GM10266 (cell line): Measurements from ENCODE around the gene KRT71.
A peak's percentile ranks its signal among the peaks of the same experiment; 100 is the strongest.
"Not testable (repeated sequence)": the region's sequence is repeated elsewhere in the genome, so short reads cannot be mapped to it uniquely, and the experiment has no call there.

Experiments
- DNase-seq: peaks from one replicate; pipeline ENCODE4 v3.0.0; 2012; ENCODE audit errors: extremely low spot score
- CTCF ChIP-seq: IDR thresholded peaks from 2 replicates; pipeline ENCODE4 v1.5.1; 2012; ENCODE audit warnings: mild to moderate bottlenecking, low read depth; ENCODE audit not compliant: control insufficient read depth, insufficient read depth; ENCODE audit errors: missing control alignments

Gene KRT71

GRCh38 chr12:52506858-52507715 is 45.9 kb downstream of the KRT71 start:
- DNase-seq, result peak; percentile 35
- peak; percentile 25 for TF ChIP-seq CTCF

- no peak for TF ChIP-seq CTCF
- DNase-seq, result no peak
These were observed 50.1 kb downstream of the KRT71 start for GRCh38 chr12:52502877-52503276.

- no peak for DNase-seq
- TF ChIP-seq CTCF, result no peak
These were observed 51.5 kb downstream of the KRT71 start for GRCh38 chr12:52501490-52501889.

- not testable (repeated sequence) for DNase-seq
These were observed 52.4 kb downstream of the KRT71 start for GRCh38 chr12:52500574-52500973.

GRCh38 chr12:52499806-52500560 is 53.0 kb downstream of the KRT71 start:
- TF ChIP-seq CTCF, result no peak
- no peak for DNase-seq

- DNase-seq, result no peak
- TF ChIP-seq CTCF, result no peak
These were observed 54.0 kb downstream of the KRT71 start for GRCh38 chr12:52498946-52499345.

- no peak for DNase-seq
- TF ChIP-seq CTCF, result no peak
These were observed 55.0 kb downstream of the KRT71 start for GRCh38 chr12:52497975-52498374.
